ENCODE results near the gene VAX1. TPM values are rescaled to one million over a fixed set of nuclear protein-coding genes. Genes with fewer than 3 reads are reported as not detected.

The VAX1 gene
- total RNA-seq, 1 experiment from 2014 or later, result 4.6 TPM

- BruUV-seq (replicated peaks), result no TSS peak
- CTCF ChIA-PET, result interaction anchor here (1.2 kb wide), 1 partner anchor 15 kb away, joined by 3 read pairs; no protein-coding TSS in a partner anchor
- ATAC-seq (no peak), DNase-seq (ENCODE audit: low read depth, low spot score) (no peak)
- intact Hi-C loops (cut with micrococcal nuclease; ENCODE audit: unreplicated experiment) (no loop called here), in situ Hi-C loops (cut with HindIII; ENCODE audit: low pct_unique_long_range_greater_than_20kb, low sequenced_read_pairs) (no loop called here)
- H3K4me1 ChIP-seq (ENCODE audit: control insufficient read depth, insufficient read depth, low read length), result peaks cover 6% of the 10 kb centered on the region
- POLR2A ChIA-PET, result no interaction called here
- H3K27ac ChIP-seq (ENCODE audit: low read length), result no peak overlapping the region
- TF ChIP-seq POLR2AphosphoS5 (IDR thresholded peaks at IDR 0.05; ENCODE audit: low read depth, low read length), result no peak
- no peaks in the 10 kb centered on the region for H3K36me3 ChIP-seq (ENCODE audit: control insufficient read depth, insufficient read depth, low read length)
- H3K27me3 ChIP-seq (ENCODE audit: control insufficient read depth, insufficient read depth, low read length), result peaks cover 22% of the 10 kb centered on the region
- no peak overlapping the region for H3K4me3 ChIP-seq (ENCODE audit: low read depth in 2 of 2, low read length in 2 of 2)
- H3K9me3 ChIP-seq (ENCODE audit: control insufficient read depth, insufficient read depth, low read depth, low read length), result no peaks in the 10 kb centered on the region
Observed at GRCh38 chr10:117159390-117159789, 21.3 kb upstream of the VAX1 start.

DNA sequence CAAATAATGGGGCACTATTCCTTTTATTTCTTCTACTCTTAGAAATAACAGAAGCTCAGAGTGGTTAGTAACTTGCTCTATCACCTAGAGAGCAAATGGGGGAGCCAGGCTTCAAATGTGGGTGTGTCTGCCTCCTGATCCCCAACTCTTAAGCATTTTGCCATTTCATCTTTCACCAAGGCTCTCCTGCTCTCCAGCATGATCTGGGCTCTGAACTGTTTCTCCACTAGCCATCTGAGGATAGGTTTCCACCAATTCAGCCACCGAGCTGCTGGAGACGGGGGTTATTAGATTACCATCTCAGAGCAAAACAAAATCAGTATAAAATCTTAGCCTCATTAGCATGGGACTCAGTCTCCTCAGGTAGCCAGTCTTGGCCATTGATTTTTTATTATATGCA, 20.2 kb upstream of the VAX1 start:
- intact Hi-C loops (cut with micrococcal nuclease; ENCODE audit: unreplicated experiment) (no loop called here), in situ Hi-C loops (cut with HindIII; ENCODE audit: low pct_unique_long_range_greater_than_20kb, low sequenced_read_pairs) (no loop called here)
- H3K4me1 ChIP-seq (ENCODE audit: control insufficient read depth, insufficient read depth, low read length), result peaks cover 6% of the 10 kb centered on the region
- no peak overlapping the region for H3K4me3 ChIP-seq (ENCODE audit: low read depth in 2 of 2, low read length in 2 of 2)
- BruUV-seq (replicated peaks), result no TSS peak
- DNase-seq (ENCODE audit: low read depth, low spot score), result no peak
- no peaks in the 10 kb centered on the region for H3K9me3 ChIP-seq (ENCODE audit: control insufficient read depth, insufficient read depth, low read depth, low read length)
- POLR2A ChIA-PET, result interaction anchor here (0.6 kb wide), 1 partner anchor 279 kb away, joined by 3 read pairs; no protein-coding TSS in a partner anchor
- CTCF ChIA-PET, result interaction anchor here (1.2 kb wide), 1 partner anchor 17 kb away, joined by 3 read pairs; no protein-coding TSS in a partner anchor
- peaks cover 22% of the 10 kb centered on the region for H3K27me3 ChIP-seq (ENCODE audit: control insufficient read depth, insufficient read depth, low read length)
- H3K27ac ChIP-seq (ENCODE audit: low read length), result no peak overlapping the region
- TF ChIP-seq TCF7L2 (IDR thresholded peaks at IDR 0.05; ENCODE audit: low read depth, low read length) (no peak), POLR2AphosphoS5 (IDR thresholded peaks at IDR 0.05; ENCODE audit: low read depth, low read length) (no peak), CTCF (IDR thresholded peaks at IDR 0.05) (no peak), SIN3A (IDR thresholded peaks at IDR 0.05; ENCODE audit: borderline replicate concordance, insufficient read depth, low read depth, low read length) (no peak)
- TF ChIP-seq, protein P1, sequence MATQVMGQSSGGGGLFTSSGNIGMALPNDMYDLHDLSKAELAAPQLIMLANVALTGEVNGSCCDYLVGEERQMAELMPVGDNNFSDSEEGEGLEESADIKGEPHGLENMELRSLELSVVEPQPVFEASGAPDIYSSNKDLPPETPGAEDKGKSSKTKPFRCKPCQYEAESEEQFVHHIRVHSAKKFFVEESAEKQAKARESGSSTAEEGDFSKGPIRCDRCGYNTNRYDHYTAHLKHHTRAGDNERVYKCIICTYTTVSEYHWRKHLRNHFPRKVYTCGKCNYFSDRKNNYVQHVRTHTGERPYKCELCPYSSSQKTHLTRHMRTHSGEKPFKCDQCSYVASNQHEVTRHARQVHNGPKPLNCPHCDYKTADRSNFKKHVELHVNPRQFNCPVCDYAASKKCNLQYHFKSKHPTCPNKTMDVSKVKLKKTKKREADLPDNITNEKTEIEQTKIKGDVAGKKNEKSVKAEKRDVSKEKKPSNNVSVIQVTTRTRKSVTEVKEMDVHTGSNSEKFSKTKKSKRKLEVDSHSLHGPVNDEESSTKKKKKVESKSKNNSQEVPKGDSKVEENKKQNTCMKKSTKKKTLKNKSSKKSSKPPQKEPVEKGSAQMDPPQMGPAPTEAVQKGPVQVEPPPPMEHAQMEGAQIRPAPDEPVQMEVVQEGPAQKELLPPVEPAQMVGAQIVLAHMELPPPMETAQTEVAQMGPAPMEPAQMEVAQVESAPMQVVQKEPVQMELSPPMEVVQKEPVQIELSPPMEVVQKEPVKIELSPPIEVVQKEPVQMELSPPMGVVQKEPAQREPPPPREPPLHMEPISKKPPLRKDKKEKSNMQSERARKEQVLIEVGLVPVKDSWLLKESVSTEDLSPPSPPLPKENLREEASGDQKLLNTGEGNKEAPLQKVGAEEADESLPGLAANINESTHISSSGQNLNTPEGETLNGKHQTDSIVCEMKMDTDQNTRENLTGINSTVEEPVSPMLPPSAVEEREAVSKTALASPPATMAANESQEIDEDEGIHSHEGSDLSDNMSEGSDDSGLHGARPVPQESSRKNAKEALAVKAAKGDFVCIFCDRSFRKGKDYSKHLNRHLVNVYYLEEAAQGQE (IDR thresholded peaks at IDR 0.05; ENCODE audit: insufficient read depth in 1 of 2, low read depth in 2 of 2, low read length in 1 of 2), result no peak
- no peak for ATAC-seq
- no peaks in the 10 kb centered on the region for H3K36me3 ChIP-seq (ENCODE audit: control insufficient read depth, insufficient read depth, low read length)

DNA sequence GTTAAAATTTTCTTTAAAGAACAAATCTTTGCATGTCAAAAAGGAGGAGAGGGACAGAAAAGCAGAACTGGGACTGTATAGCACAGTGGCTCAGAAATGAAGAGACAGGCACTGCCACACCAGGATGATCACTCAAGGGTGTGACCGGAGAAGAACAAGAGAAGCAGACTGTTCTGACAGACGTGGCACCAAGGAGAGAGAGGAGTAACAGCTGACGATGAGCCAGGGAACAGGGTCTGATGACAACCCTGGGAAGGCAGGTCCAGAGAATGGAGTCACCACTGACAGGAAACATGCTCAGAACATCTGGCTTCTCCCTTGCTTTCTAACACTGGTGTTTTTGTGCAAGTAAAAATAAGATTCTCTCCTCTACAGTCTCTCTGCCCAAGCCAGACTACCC, 14.6 kb upstream of the VAX1 start:
- in situ Hi-C loops (cut with HindIII; ENCODE audit: low pct_unique_long_range_greater_than_20kb, low sequenced_read_pairs), result no loop called here
- no TSS peak for BruUV-seq (replicated peaks)
- ChIA-PET POLR2A (no interaction called here), CTCF (no interaction called here)
- H3K27me3 ChIP-seq (ENCODE audit: control insufficient read depth, insufficient read depth, low read length), result peaks cover 1% of the 10 kb centered on the region; the same call in 1 of the 2 replicates
- no peak overlapping the region for H3K4me3 ChIP-seq (ENCODE audit: low read depth in 2 of 2, low read length in 2 of 2)
- TF ChIP-seq POLR2AphosphoS5 (IDR thresholded peaks at IDR 0.05; ENCODE audit: low read depth, low read length), result no peak
- no peak for TF ChIP-seq CTCF (IDR thresholded peaks at IDR 0.05)
- TF ChIP-seq TCF7L2 (IDR thresholded peaks at IDR 0.05; ENCODE audit: low read depth, low read length), result no peak
- TF ChIP-seq, protein P1 (IDR thresholded peaks at IDR 0.05; ENCODE audit: insufficient read depth in 1 of 2, low read depth in 2 of 2, low read length in 1 of 2), result no peak
- TF ChIP-seq SIN3A (IDR thresholded peaks at IDR 0.05; ENCODE audit: borderline replicate concordance, insufficient read depth, low read depth, low read length), result no peak
- ATAC-seq, result peak; percentile 62
- no peaks in the 10 kb centered on the region for H3K36me3 ChIP-seq (ENCODE audit: control insufficient read depth, insufficient read depth, low read length)
- DNase-seq (ENCODE audit: low read depth, low spot score), result no peak
- no peak overlapping the region for H3K27ac ChIP-seq (ENCODE audit: low read length)
- H3K4me1 ChIP-seq (ENCODE audit: control insufficient read depth, insufficient read depth, low read length), result no peaks in the 10 kb centered on the region
- intact Hi-C loops (cut with micrococcal nuclease; ENCODE audit: unreplicated experiment), result no loop called here
- no peaks in the 10 kb centered on the region for H3K9me3 ChIP-seq (ENCODE audit: control insufficient read depth, insufficient read depth, low read depth, low read length)
